ENCODE measurements around the gene MAD2L2.

DNA sequence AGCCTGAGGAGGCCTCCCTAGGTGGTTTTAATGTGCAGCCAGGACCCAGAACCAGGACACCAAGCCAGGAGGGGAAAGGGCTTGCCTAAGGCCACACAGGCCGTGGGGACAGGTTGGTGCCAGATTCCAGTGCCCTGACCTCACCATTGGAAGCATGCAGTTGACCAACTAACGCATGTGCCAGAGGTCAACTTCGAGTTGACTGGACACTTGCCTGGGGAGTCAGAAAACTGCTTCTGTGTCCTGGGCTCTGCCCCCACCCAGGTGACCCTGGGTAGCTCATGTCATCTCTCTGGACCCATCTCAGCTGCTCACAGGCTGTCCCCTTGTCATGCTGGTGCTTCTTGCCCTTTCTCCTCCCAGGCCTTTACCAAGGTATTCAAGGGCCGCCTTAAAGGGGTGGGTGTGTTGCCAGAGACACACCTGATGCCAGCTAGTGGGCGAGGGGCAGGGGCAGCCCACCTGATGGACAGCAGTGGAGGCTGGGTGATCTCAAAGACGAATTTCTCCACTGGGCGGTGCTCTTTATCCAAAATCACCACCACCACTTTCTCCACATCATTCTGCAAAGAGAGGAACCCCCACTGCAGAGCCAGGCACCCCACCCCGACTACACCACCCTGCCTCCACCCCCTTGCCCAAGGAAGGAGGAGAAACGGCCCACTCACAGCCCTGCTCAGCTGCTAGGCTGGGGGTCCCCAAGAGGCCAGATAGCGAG lies 4.4 kb downstream of the MAD2L2 start:
- TF ChIP-seq CTCF (conservative IDR thresholded peaks at IDR 0.05 in 1 of 2, IDR thresholded peaks at IDR 0.05 in 1 of 2; ENCODE audit: extremely low read depth in 1 of 2, insufficient read depth in 1 of 2, low read depth in 1 of 2, low read length in 2 of 2) (no peak), EZH2 (IDR thresholded peaks at IDR 0.05; ENCODE audit: borderline replicate concordance, low read length) (no peak)

Data from mammary epithelial cell (primary cell).